ENCODE results near the gene STEAP4. TPM values are rescaled to one million over a fixed set of nuclear protein-coding genes. Genes with fewer than 3 reads are reported as not detected.

The STEAP4 gene
- not detected for polyA plus RNA-seq (2013, experiment 1 of 2)
- not detected for polyA plus RNA-seq (2013, experiment 2 of 2)

DNA sequence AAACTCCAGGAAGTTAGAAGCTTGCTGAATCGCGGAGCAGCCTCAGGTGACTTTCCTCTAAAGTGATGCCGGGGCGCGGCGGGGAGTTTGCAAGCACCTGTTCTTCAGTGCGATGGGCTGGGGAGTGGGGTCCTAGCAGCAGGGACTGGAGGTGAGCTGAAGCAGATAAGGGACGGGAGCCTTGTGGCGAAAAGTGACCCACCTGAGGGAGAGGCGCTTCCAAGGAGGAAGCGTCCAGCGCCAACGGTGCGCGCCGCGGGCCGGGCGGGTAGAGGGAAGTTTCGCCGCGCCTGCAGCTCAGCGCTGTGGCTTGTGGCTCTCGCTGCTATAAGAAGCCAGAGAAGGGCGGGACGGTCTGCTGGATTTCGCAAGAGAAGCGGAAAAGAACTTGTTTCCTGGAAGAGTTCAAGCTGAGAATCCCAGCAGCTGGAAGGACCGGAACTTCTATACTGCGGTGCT is at the start of gene STEAP4:
TSS of gene STEAP4 (minus strand) at position 305 of the 459 bp plus-strand sequence. CDS start 22,625 bp downstream, outside the sequence.
- no peaks in the 10 kb centered on the region for H3K9me3 ChIP-seq (ENCODE audit: insufficient read depth, low read depth, low read length)
- 4% methylated on average over 30 of the region's 30 CpGs for WGBS
- 0 out of 2 replicates have a peak, but pooled peaks cover 4% of the 10 kb centered on the region for H3K4me1 ChIP-seq (ENCODE audit: insufficient read depth, low read length)
- H3K27ac ChIP-seq (ENCODE audit: low read depth, low read length): no peak within 1 kb of the TSS
- peaks cover 31% of the 10 kb centered on the region for H3K27me3 ChIP-seq (ENCODE audit: insufficient read depth, low read length)
- peak within 1 kb of the TSS; percentile 54; the same call in 1 of the 2 replicates for H3K9ac ChIP-seq (ENCODE audit: low read depth, low read length)
- H3K36me3 ChIP-seq (ENCODE audit: insufficient read depth, low read length): no peaks in the 10 kb centered on the region
- peak within 1 kb of the TSS; percentile 58 for H3K4me3 ChIP-seq (ENCODE audit: low read length)

DNA sequence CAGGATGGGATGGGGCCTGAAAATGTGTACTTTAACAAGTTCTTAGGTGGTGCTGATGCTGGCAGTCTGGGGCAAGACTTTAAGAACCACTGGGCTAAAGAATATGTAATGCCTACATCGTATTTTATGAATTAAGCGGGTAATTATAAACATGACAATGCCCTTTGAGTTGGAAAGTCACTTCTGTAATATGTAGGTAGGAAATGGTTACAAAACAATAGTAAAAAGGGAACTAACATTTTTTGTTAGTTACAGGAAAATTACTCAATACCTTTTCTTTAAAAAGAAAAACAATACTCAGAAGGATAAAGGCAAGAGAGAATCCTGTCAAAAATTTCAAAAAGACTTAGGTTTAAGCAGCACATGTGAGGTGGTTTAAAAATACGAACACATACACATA is 48.3 kb upstream of the STEAP4 start:
- Histone ChIP-seq H3K9ac (ENCODE audit: low read depth, low read length) (no peak overlapping the region), H3K4me1 (ENCODE audit: insufficient read depth, low read length) (no peaks in the 10 kb centered on the region), H3K27ac (ENCODE audit: low read depth, low read length) (no peak overlapping the region), H3K27me3 (ENCODE audit: insufficient read depth, low read length) (no peaks in the 10 kb centered on the region), H3K4me3 (ENCODE audit: low read length) (no peak overlapping the region), H3K36me3 (ENCODE audit: insufficient read depth, low read length) (no peaks in the 10 kb centered on the region), H3K9me3 (ENCODE audit: insufficient read depth, low read depth, low read length) (peaks cover 2% of the 10 kb centered on the region; the same call in 1 of the 2 replicates)
- WGBS: 95% methylated on average over 2 of the region's 3 CpGs

DNA sequence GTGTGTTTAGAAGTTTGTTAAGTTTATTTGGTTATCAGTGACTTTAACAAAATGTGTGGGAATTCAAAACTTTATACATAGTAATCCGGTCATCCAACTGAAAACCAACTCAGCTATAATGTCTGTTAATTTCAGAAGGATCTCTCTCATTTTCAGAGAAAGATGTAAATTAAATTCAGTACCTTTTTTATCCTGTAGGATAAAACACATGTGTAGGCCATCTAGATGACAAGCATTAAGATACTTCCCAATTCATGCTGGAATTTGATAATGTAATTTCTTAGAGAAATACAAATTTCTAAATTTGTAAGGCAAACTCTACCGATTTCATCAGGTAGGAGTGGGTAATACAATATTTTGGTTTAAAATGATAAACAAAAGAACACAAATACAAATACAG is 43.4 kb upstream of the STEAP4 start:
- Histone ChIP-seq H3K36me3 (ENCODE audit: insufficient read depth, low read length) (no peaks in the 10 kb centered on the region), H3K4me1 (ENCODE audit: insufficient read depth, low read length) (peaks cover 12% of the 10 kb centered on the region; the same call in 1 of the 2 replicates), H3K9ac (ENCODE audit: low read depth, low read length) (no peak overlapping the region), H3K27ac (ENCODE audit: low read depth, low read length) (no peak overlapping the region), H3K4me3 (ENCODE audit: low read length) (no peak overlapping the region), H3K9me3 (ENCODE audit: insufficient read depth, low read depth, low read length) (no peaks in the 10 kb centered on the region), H3K27me3 (ENCODE audit: insufficient read depth, low read length) (no peaks in the 10 kb centered on the region)
- no CpG with 5 or more reads among the region's 2 CpGs for WGBS

DNA sequence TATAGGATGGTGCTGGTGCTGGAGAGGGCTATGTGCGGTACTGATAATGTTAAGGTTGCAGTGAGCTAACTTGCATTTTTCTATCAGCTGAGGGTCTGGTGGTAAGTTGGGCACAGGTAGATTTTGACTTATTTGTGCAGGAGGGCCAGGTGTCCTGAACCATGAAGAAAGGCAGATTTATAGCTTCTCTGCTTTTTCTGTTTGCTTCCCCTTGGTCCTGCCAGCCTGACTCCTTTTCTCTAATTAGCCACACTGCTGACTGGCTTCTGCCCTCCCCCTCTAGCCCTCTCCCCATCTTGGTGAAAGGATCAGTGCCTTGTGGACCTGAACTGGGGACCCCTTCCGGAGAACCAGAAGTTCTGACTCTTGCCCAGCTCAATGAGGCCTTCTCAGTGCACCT is 40.8 kb upstream of the STEAP4 start:
- peaks cover 12% of the 10 kb centered on the region; the same call in 1 of the 2 replicates for H3K4me1 ChIP-seq (ENCODE audit: insufficient read depth, low read length)
- H3K27me3 ChIP-seq (ENCODE audit: insufficient read depth, low read length): no peaks in the 10 kb centered on the region
- H3K9me3 ChIP-seq (ENCODE audit: insufficient read depth, low read depth, low read length): no peaks in the 10 kb centered on the region
- no peak overlapping the region for H3K4me3 ChIP-seq (ENCODE audit: low read length)
- 86% methylated on average over 2 of the region's 2 CpGs for WGBS
- no peaks in the 10 kb centered on the region for H3K36me3 ChIP-seq (ENCODE audit: insufficient read depth, low read length)
- H3K9ac ChIP-seq (ENCODE audit: low read depth, low read length): no peak overlapping the region
- H3K27ac ChIP-seq (ENCODE audit: low read depth, low read length): no peak overlapping the region

DNA sequence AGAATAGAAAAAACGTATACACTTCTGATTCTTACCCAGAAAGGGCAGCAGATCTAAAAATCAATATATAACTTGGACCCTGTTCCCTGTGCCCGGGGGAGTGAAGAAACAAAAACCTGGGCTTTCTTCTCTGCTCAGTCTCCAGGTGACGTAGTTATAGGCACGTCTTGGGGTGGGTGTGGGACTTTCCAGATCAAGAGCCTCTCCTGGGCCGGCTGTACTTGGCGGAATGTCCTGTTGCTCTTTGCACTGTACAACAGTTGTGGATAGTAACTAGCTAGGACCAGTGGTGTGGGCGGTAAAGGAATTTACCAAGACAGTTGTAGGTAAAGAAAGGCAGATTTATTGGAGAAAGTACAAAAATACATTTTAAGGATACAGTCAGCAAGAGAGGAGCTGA is 40.4 kb upstream of the STEAP4 start:
- peaks cover 12% of the 10 kb centered on the region; the same call in 1 of the 2 replicates for H3K4me1 ChIP-seq (ENCODE audit: insufficient read depth, low read length)
- WGBS: 85% methylated on average over 7 of the region's 7 CpGs
- H3K9ac ChIP-seq (ENCODE audit: low read depth, low read length): no peak overlapping the region
- no peak overlapping the region for H3K4me3 ChIP-seq (ENCODE audit: low read length)
- H3K27me3 ChIP-seq (ENCODE audit: insufficient read depth, low read length): no peaks in the 10 kb centered on the region
- no peak overlapping the region for H3K27ac ChIP-seq (ENCODE audit: low read depth, low read length)
- H3K9me3 ChIP-seq (ENCODE audit: insufficient read depth, low read depth, low read length): no peaks in the 10 kb centered on the region
- H3K36me3 ChIP-seq (ENCODE audit: insufficient read depth, low read length): no peaks in the 10 kb centered on the region

DNA sequence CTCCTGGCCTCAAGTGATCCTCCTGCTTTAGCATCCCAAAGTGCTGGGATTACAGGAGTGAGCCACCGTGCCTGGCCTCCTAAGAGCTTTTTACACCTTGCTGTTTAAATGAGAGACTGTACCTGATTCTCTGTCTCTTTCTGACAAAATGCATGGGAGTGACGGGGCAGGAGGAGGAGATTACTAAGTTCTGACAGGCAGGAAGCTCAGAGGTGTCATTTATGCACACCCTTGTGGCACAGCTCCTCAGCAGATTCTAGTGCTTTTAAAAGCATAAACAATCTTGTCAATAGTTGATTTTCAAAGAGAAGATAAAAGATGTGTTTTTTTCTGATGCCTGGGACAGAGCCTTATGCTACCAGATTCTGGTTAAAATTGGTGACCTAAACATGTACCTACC is 39.7 kb upstream of the STEAP4 start:
- WGBS: 72% methylated on average over 2 of the region's 2 CpGs
- Histone ChIP-seq H3K4me1 (ENCODE audit: insufficient read depth, low read length) (peaks cover 12% of the 10 kb centered on the region; the same call in 1 of the 2 replicates), H3K9ac (ENCODE audit: low read depth, low read length) (no peak overlapping the region), H3K36me3 (ENCODE audit: insufficient read depth, low read length) (no peaks in the 10 kb centered on the region), H3K27ac (ENCODE audit: low read depth, low read length) (no peak overlapping the region), H3K4me3 (ENCODE audit: low read length) (no peak overlapping the region), H3K9me3 (ENCODE audit: insufficient read depth, low read depth, low read length) (no peaks in the 10 kb centered on the region), H3K27me3 (ENCODE audit: insufficient read depth, low read length) (no peaks in the 10 kb centered on the region)

DNA sequence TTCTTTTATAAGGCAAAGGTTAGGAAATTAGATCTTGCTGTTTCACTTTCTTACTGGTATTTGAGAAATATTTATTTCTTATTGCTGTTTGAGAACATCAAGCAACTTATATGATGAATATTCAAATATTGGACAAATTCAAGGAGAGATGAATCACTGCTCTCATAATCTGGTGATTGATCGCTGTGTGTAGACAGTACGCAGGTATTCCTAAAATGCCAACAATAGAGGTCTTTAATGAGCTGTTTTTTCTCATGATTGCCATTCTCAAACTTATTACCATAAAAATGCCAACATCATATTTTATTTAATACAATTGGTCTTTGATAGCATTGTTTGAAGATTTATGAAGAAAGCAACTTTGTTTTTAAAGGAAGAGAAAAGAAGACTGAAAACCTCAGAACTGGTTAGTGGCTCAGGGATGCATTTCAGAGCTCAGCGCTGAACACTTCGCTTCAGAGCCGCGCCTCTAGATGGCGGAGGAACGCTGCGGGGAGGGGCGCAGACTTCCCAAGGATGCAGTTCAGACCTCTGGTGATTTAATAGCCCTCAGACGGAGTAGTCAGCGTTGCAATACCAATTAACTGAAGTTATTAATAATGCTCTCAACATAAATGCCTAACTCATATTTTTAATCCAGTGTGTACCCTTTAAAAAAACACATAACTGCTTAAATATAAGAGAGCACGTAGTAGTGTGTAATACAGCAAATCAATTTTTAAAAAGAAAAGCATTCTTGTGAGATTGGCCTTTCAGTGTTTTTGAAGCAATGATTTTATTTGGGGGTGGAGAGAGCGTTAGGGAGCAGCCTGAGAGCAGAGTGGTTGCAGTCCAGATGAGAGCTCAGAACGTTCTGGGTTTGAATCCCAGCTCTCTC is 38.5 kb upstream of the STEAP4 start:
- H3K27ac ChIP-seq (ENCODE audit: low read depth, low read length): no peak overlapping the region
- H3K36me3 ChIP-seq (ENCODE audit: insufficient read depth, low read length): no peaks in the 10 kb centered on the region
- 33% methylated on average over 15 of the region's 15 CpGs for WGBS
- H3K9me3 ChIP-seq (ENCODE audit: insufficient read depth, low read depth, low read length): no peaks in the 10 kb centered on the region
- H3K4me3 ChIP-seq (ENCODE audit: low read length): no peak overlapping the region
- H3K27me3 ChIP-seq (ENCODE audit: insufficient read depth, low read length): no peaks in the 10 kb centered on the region
- peaks cover 12% of the 10 kb centered on the region; the same call in 1 of the 2 replicates for H3K4me1 ChIP-seq (ENCODE audit: insufficient read depth, low read length)
- H3K9ac ChIP-seq (ENCODE audit: low read depth, low read length): no peak overlapping the region

DNA sequence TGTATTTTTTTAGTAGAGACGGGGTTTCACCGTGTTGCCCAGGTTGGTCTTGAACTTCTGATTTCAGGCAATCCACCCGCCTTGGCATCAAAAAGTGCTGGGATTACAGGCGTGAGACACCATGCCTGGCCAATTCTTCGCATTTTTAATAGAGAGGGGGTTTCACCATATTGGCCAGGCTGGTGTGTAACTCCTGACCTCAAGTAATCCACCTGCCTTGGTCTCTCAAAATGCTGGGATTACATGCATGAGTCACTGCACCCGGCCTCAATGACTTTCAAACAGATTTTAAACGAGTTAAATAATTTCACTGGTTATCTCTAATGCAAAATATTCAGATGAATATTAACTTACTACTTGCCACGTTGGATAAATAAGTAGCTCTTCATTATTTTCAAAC is 37.6 kb upstream of the STEAP4 start:
- no peak overlapping the region for H3K27ac ChIP-seq (ENCODE audit: low read depth, low read length)
- H3K9me3 ChIP-seq (ENCODE audit: insufficient read depth, low read depth, low read length): no peaks in the 10 kb centered on the region
- no peak overlapping the region for H3K9ac ChIP-seq (ENCODE audit: low read depth, low read length)
- peaks cover 12% of the 10 kb centered on the region; the same call in 1 of the 2 replicates for H3K4me1 ChIP-seq (ENCODE audit: insufficient read depth, low read length)
- no peaks in the 10 kb centered on the region for H3K36me3 ChIP-seq (ENCODE audit: insufficient read depth, low read length)
- H3K27me3 ChIP-seq (ENCODE audit: insufficient read depth, low read length): no peaks in the 10 kb centered on the region
- H3K4me3 ChIP-seq (ENCODE audit: low read length): no peak overlapping the region
- WGBS: 95% methylated on average over 8 of the region's 8 CpGs

DNA sequence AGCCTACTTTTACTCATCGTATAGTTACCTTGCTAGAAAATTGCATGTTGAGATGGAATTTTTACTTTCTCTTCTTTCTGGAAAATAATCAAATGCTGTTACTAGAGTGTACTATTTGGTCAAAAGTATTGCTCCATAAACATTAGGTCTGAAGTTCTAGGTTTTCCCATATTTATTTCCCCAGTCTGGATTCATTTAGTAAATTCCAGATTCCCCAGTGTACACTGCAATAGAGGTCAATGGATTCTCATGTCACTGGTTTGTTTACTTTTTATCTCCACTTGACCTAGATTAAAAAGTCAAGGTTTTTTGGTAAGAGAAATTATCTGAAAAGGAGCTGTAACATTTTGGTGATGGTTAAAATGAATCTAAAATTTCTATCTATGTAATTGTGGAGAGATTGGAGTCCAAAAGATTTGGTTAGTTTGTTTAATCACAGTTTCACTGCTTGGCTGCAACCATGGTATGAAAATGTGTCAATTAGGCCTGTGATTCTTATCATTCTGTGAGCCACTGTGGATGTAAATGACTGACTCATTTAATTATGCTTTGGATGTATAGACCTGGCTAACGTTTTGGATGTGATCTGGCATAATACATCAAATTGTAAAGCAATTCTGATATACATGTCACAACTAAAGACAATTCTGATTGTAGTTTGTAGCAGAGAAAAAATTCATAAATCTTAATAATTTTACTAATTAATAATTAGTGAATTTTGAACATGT is 32.7 kb upstream of the STEAP4 start:
- Histone ChIP-seq H3K4me1 (ENCODE audit: insufficient read depth, low read length) (no peaks in the 10 kb centered on the region), H3K9me3 (ENCODE audit: insufficient read depth, low read depth, low read length) (no peaks in the 10 kb centered on the region), H3K36me3 (ENCODE audit: insufficient read depth, low read length) (no peaks in the 10 kb centered on the region), H3K27ac (ENCODE audit: low read depth, low read length) (no peak overlapping the region), H3K9ac (ENCODE audit: low read depth, low read length) (no peak overlapping the region), H3K4me3 (ENCODE audit: low read length) (no peak overlapping the region), H3K27me3 (ENCODE audit: insufficient read depth, low read length) (no peaks in the 10 kb centered on the region)
- WGBS: no CpG with 5 or more reads among the region's 2 CpGs

DNA sequence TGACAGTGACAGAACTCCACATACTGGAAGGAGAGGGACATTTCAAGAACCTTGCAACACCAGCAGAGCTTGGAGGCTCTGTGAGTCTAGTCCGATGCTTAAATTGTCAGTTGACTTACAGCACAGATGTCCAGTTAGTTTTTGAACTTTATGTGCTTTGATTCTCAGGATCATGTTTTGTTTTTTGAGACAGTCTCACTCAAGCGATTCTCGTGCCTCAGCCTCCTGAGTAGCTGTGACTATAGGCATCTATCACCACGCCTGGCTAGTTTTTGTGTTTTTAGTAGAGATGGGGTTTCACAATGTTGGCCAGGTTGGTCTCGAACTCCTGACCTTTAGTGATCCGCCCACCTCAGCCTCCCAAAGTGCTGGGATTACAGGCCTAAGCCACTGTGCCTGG is 31.8 kb upstream of the STEAP4 start:
- Histone ChIP-seq H3K27ac (ENCODE audit: low read depth, low read length) (no peak overlapping the region), H3K27me3 (ENCODE audit: insufficient read depth, low read length) (no peaks in the 10 kb centered on the region), H3K36me3 (ENCODE audit: insufficient read depth, low read length) (no peaks in the 10 kb centered on the region), H3K9me3 (ENCODE audit: insufficient read depth, low read depth, low read length) (no peaks in the 10 kb centered on the region), H3K4me3 (ENCODE audit: low read length) (no peak overlapping the region), H3K4me1 (ENCODE audit: insufficient read depth, low read length) (no peaks in the 10 kb centered on the region), H3K9ac (ENCODE audit: low read depth, low read length) (no peak overlapping the region)
- 97% methylated on average over 6 of the region's 6 CpGs for WGBS

DNA sequence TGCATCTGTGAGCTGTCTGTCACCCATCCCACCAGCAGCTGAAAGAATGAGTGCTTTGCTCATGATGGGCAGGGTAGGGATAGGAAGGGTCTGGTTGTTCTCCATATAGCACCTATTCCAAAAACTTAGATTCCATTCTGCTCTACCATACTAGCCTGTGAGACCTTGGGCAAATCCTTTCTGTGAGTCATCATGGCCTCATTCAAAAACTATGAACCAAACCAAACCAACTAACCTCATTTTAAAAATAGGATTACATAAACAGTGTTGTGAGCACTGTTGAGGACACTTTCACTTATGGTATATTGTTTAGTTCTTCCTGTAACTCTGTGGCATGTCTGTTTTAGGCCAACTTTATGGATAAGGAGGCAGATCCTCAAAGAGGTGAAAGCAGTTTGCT is 30.9 kb upstream of the STEAP4 start:
- no peak overlapping the region for H3K27ac ChIP-seq (ENCODE audit: low read depth, low read length)
- H3K4me3 ChIP-seq (ENCODE audit: low read length): no peak overlapping the region
- H3K4me1 ChIP-seq (ENCODE audit: insufficient read depth, low read length): no peaks in the 10 kb centered on the region
- no peaks in the 10 kb centered on the region for H3K27me3 ChIP-seq (ENCODE audit: insufficient read depth, low read length)
- H3K36me3 ChIP-seq (ENCODE audit: insufficient read depth, low read length): no peaks in the 10 kb centered on the region
- H3K9ac ChIP-seq (ENCODE audit: low read depth, low read length): no peak overlapping the region
- no peaks in the 10 kb centered on the region for H3K9me3 ChIP-seq (ENCODE audit: insufficient read depth, low read depth, low read length)
